Adrenal gland (tissue), 5 donors: ENCODE measurements around the gene CMTM8.

Source experiments
- CTCF ChIP-seq, 6 experiments: fragments of 450-650 bp in 4 of 6; fragments of 200-600 bp in 2 of 6; sonication (generic) in 1 of 6; IDR thresholded peaks; 1 replicate in 5 of 6; 2 replicates in 1 of 6; pipeline versions ENCODE4 v1.5.1 to v1.8.0; 2016 to 2021; ENCODE audit warnings: antibody characterized with exemption in 6 of 6, mild to moderate bottlenecking in 2 of 6, moderate library complexity in 1 of 6
- POLR2A ChIP-seq, 2 donors: fragments of 450-650 bp; IDR thresholded peaks; one replicate each; pipeline ENCODE4 v1.6.1; 2017; ENCODE audit warnings: antibody characterized with exemption in 2 of 2, mild to moderate bottlenecking in 2 of 2, moderate library complexity in 1 of 2
- donor health status: DM: no; HTN: no; CAD: no.

DNA sequence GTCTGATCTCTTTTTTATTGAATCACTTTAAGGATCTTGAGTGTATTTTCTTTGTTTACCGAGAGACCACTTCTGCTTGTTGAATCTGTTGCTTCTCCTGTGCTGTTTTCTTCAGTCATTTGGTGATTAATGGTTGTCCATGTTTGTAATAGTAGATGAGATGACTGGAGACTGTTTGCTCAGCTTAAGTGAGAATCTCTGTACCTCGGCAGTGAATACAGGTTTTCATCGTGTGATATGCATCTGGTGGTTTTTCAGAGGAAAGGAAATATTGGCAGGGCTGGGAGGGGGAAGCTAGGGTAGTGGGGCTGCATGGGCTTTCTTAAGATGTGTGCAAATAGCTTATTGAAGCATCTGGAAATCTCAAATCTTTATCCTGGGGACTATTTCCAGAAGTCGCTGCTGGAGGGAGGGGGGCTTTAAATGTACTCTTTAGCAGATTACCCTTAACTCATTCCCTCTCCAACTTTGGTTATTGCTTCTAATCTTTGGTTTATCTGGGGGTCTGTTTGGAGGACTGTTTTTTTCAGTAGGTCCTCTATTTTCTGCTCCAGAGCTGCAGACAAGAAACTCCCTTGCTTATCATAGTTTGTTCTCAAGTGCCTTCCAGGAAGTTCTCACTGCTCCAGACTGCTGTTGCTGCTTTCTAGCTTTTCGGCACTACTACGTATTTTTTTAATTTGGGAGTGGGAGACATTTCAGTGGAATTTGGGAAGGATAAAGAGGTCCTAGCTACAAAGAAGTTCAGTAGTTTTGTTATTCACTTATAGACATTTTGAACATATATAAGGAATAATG, 19.4 kb downstream of the CMTM8 start:
- TF ChIP-seq CTCF (IDR thresholded peaks at IDR 0.05): no peak
- no peak for TF ChIP-seq POLR2A (IDR thresholded peaks at IDR 0.05)
